ENCODE measurements around the gene EPO. TPM values are rescaled to one million over a fixed set of nuclear protein-coding genes. Genes with fewer than 3 reads are reported as not detected.

The EPO gene
- total RNA-seq, 2 experiments from 2014 or later = not detected

- POLR2A ChIA-PET = interaction anchor here (1.5 to 10.6 kb wide), 6 partner anchors 9 to 250 kb away, joined by 4 to 92 read pairs (median 18); partner anchors contain the start of genes FBXO24, GIGYF1, LRCH4 and MEPCE
- H3K4me3 Mint-ChIP-seq = peak overlapping the region; percentile 15
- intact Hi-C loops (cut with DNase I, micrococcal nuclease) = loop anchor here in 1 of 2 experiments (5.0 kb wide), 1 partner anchor 202 kb away; the partner anchor contains the start of gene TSC22D4
Observed at GRCh38 chr7:100679129-100679926, 40.9 kb upstream of the EPO start.

GRCh38 chr7:100679927-100680575, 40.2 kb upstream of the EPO start:
- H3K36me3 ChIP-seq (ENCODE audit: insufficient read depth, low read length) = peaks cover 70% of the 10 kb centered on the region
- intact Hi-C loops (cut with DNase I, micrococcal nuclease) = loop anchor here in 1 of 2 experiments (5.0 kb wide), 1 partner anchor 203 kb away; the partner anchor contains the start of gene TSC22D4
- ChIA-PET CTCF (interaction anchor here (0.9 to 1.3 kb wide), 2 partner anchors 12 to 25 kb away, joined by 4 read pairs; no protein-coding TSS in a partner anchor), POLR2A (interaction anchor here (1.0 to 10.6 kb wide), 6 partner anchors 9 to 95 kb away, joined by 3 to 92 read pairs (median 10); partner anchors contain the start of genes FBXO24, GIGYF1, LRCH4 and MOSPD3)
- no peak overlapping the region for H3K4me3 ChIP-seq (ENCODE audit: low read length)
- DNase-seq (peak in 1 of 14 experiments; percentile 61), ATAC-seq (ENCODE audit: poor library complexity) (no peak)
- Mint-ChIP-seq H3K27ac (peak overlapping the region; percentile 81), H3K4me3 (peak overlapping the region; percentile 16), H3K9me3 (no peaks in the 10 kb centered on the region), H3K4me1 (ENCODE audit: low read depth) (peaks cover 46% of the 10 kb centered on the region), H3K27me3 (no peaks in the 10 kb centered on the region), H3K36me3 (ENCODE audit: low read depth) (peaks cover 67% of the 10 kb centered on the region)
- H3K27me3 ChIP-seq (ENCODE audit: control insufficient read depth in 1 of 2, insufficient read depth in 2 of 2, low read length in 2 of 2) = no peaks in the 10 kb centered on the region
- H3K27ac ChIP-seq (ENCODE audit: low read depth in 1 of 2, low read length in 2 of 2) = peak overlapping the region; percentile 1 to 30
- no peak for TF ChIP-seq CTCF (IDR thresholded peaks at IDR 0.05)
- peaks cover 43% of the 10 kb centered on the region for H3K4me1 ChIP-seq (ENCODE audit: insufficient read depth, low read length)
- peaks cover 0 to 4% of the 10 kb centered on the region in 2 experiments for H3K9me3 ChIP-seq (ENCODE audit: control insufficient read depth in 1 of 2, insufficient read depth in 1 of 2, low read length in 2 of 2)

More at GRCh38 chr7:100679129-100679926, 40.9 kb upstream of the EPO start:
- Histone ChIP-seq H3K4me1 (ENCODE audit: insufficient read depth, low read length) (peaks cover 48% of the 10 kb centered on the region), H3K9me3 (ENCODE audit: control insufficient read depth in 1 of 2, insufficient read depth in 1 of 2, low read length in 2 of 2) (peaks cover 0 to 4% of the 10 kb centered on the region in 2 experiments), H3K27me3 (ENCODE audit: control insufficient read depth in 1 of 2, insufficient read depth in 2 of 2, low read length in 2 of 2) (no peaks in the 10 kb centered on the region), H3K36me3 (ENCODE audit: insufficient read depth, low read length) (peaks cover 62% of the 10 kb centered on the region), H3K27ac (ENCODE audit: low read depth in 1 of 2, low read length in 2 of 2) (peak overlapping the region in 1 of 2 donors; percentile 30), H3K4me3 (ENCODE audit: low read length) (no peak overlapping the region)
- CTCF ChIA-PET = interaction anchor here (0.9 to 1.3 kb wide), 2 partner anchors 13 to 26 kb away, joined by 4 read pairs; no protein-coding TSS in a partner anchor
- peak in 1 of 14 experiments; percentile 23 for DNase-seq
- ATAC-seq (ENCODE audit: poor library complexity) = no peak
- Mint-ChIP-seq H3K9me3 (no peaks in the 10 kb centered on the region), H3K27ac (no peak overlapping the region), H3K27me3 (no peaks in the 10 kb centered on the region), H3K4me1 (ENCODE audit: low read depth) (peaks cover 46% of the 10 kb centered on the region), H3K36me3 (ENCODE audit: low read depth) (peaks cover 67% of the 10 kb centered on the region)
- no peak for TF ChIP-seq CTCF (IDR thresholded peaks at IDR 0.05)

DNA sequence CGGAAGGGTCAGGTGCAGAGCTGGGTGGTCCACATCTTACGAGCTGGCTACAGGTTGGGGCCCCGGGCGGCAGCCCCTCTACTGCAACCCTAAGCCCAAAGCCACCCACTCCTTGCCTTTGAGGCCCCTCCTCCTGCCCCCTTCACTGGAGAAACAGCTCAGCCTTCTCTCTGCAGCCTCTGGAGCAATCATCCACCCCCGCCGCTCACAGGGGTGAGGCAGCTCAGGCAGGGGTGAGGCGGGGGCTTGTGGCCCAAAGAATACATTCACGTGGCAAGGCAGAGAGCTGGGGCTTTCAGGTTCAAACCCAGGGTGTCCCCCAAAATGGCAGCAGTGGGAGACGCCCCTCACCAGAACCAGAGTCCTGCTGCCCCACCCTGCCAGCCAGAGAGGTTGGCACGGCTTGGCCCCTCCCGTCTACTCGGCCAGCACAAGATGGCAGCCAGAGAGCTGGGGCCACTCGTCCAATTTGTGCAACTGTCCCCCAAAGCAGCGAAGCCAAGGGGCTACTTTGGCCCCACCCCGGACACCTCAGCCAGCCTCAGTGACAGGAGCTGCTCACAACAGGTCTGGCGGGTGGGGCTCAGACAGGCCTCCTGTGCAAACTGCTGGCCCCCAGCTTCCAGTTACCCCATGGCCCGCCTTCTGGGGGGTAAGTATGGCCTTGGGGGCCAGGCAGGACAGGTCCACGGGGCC, 39.5 kb upstream of the EPO start:
- TF ChIP-seq CTCF (IDR thresholded peaks at IDR 0.05) = no peak
- peaks cover 76% of the 10 kb centered on the region for H3K36me3 ChIP-seq (ENCODE audit: insufficient read depth, low read length)
- ChIA-PET POLR2A (interaction anchor here (1.0 to 10.6 kb wide), 6 partner anchors 8 to 96 kb away, joined by 3 to 92 read pairs (median 10); partner anchors contain the start of genes FBXO24, GIGYF1, LRCH4 and MOSPD3), CTCF (interaction anchor here (1.3 kb wide), 1 partner anchor 25 kb away, joined by 4 read pairs; no protein-coding TSS in a partner anchor)
- H3K4me1 ChIP-seq (ENCODE audit: insufficient read depth, low read length) = peaks cover 43% of the 10 kb centered on the region
- no peaks in the 10 kb centered on the region for H3K27me3 ChIP-seq (ENCODE audit: control insufficient read depth in 1 of 2, insufficient read depth in 2 of 2, low read length in 2 of 2)
- no peaks in the 10 kb centered on the region for H3K27me3 Mint-ChIP-seq
- peaks cover 70% of the 10 kb centered on the region for H3K36me3 Mint-ChIP-seq (ENCODE audit: low read depth)
- no peak overlapping the region for H3K4me3 ChIP-seq (ENCODE audit: low read length)
- peaks cover 46% of the 10 kb centered on the region for H3K4me1 Mint-ChIP-seq (ENCODE audit: low read depth)
- intact Hi-C loops (cut with DNase I, micrococcal nuclease) = no loop called here
- no peaks in the 10 kb centered on the region for H3K9me3 Mint-ChIP-seq
- H3K9me3 ChIP-seq (ENCODE audit: control insufficient read depth in 1 of 2, insufficient read depth in 1 of 2, low read length in 2 of 2) = peaks cover 0 to 4% of the 10 kb centered on the region in 2 experiments
- no peak for ATAC-seq (ENCODE audit: poor library complexity)
- peak overlapping the region in 1 of 2 donors; percentile 34 for H3K27ac ChIP-seq (ENCODE audit: low read depth in 1 of 2, low read length in 2 of 2)
- peak in 1 of 14 experiments; percentile 37 for DNase-seq
- H3K27ac Mint-ChIP-seq = peak overlapping the region; percentile 81
- H3K4me3 Mint-ChIP-seq = peak overlapping the region; percentile 25

All from CD4-positive, alpha-beta T cell (primary cell).